Measurements from ENCODE around the gene ZNF593OS.

DNA sequence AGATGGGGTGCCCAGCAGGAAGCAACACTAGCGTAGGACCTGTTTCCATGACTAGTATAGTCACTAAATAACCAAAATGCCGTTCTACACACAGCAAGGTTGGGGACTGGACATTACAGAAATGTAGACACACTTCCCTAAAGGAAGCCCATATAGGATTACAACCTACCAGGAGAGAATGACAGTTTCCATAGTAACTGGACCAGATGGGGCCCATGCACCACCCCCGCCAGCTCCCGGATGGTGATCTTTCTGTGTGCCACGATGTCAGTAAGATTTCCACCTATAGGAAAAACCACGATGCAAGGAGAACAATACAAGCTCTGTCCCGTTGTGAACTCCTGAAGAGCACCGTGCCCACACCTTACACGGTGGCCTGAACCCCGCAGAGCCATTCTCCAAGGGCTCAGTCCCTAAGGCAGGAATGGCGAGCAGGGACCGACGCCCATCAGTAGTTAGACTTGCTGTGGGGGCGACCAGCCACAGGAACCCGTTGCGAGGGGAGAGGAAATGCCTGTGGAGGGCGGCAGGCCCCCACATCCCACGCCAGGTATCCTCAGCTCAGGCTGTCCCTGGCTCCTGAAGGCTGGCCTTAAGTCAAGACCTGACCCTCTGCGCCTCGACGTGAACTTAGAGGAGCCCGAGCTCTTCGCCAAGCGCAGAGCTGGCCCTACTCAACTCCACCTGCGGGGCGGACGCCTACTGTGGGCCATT lies 48.7 kb upstream of the ZNF593OS start:
- TF ChIP-seq CTCF (IDR thresholded peaks at IDR 0.05) (no peak), EZH2 (IDR thresholded peaks at IDR 0.05; ENCODE audit: borderline replicate concordance, insufficient read depth, low read depth, low read length, poor library complexity, severe bottlenecking) (no peak)
